T-helper 1 cell treated with Interleukin-12 subunit alpha and Interleukin-12 subunit beta and Interleukin-4 antibody, amounts not matched to agents 30 ng/mL and 1 ng/mL, for 36 hours (primary cell): ENCODE measurements around the gene EDA2R. TPM values are rescaled to one million over a fixed set of nuclear protein-coding genes. Genes with fewer than 3 reads are reported as not detected.

Source experiments
- intact Hi-C: fragments of 100-400 bp; cut with micrococcal nuclease; formaldehyde crosslinking; loops from one replicate; pipeline ENCODE4 v1.15.1; 2024
- total RNA-seq: library from RNA; stranded (reverse); gene quantifications from 2 replicates; pipeline ENCODE4 v1.2.3, GENCODE V29; 2022

EDA2R gene, protein sequence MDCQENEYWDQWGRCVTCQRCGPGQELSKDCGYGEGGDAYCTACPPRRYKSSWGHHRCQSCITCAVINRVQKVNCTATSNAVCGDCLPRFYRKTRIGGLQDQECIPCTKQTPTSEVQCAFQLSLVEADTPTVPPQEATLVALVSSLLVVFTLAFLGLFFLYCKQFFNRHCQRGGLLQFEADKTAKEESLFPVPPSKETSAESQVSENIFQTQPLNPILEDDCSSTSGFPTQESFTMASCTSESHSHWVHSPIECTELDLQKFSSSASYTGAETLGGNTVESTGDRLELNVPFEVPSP
- total RNA-seq, result 5.8 and 6.6 TPM in 2 replicates

DNA sequence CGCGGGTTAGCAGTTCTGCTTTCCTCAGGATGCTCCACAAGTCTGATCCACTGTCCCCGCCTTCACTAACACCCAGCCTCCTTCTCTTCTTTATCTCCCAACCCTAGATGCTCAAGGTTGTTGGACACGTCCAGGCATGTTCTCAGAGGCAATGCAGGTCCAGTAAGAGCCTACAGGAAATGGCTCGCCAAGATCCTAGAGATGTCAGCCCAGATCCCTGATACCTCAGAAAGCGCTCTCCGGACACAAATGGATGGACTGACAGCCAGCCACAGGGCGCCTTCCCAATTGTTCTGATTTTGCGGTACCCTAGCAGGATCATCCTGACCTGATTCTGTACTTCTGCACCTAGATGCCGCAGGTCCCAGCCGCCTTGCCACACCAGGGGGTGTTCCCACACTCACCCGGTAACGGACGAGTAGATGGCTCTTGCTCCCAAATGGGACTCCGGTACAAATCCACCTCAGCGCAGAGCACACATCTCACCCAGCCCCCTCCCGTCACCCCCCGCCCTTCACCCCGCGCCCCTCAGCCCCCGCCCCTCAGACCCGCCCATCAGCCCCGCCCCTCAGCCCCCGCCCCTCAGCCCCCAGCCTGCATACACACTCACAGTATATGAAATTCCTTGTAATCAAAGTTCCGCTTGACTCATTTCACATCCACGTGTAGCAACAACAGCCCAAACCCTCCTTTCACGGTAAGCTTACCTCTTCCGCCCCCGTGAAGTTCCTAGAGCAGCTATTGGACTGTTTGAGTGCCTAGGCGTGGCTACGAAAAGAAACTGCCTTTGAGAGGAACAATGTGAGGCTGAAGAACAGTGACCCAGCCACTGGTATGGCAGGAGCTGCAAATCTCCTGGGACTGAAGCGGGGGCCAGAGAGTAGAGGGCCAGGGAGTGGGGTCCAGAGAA is at the start of gene EDA2R:
Gene EDA2R (minus strand): TSS at position 488 of the 910 bp plus-strand sequence. CDS start 23,058 bp downstream, outside the sequence.
- intact Hi-C loops, result no loop called here

DNA sequence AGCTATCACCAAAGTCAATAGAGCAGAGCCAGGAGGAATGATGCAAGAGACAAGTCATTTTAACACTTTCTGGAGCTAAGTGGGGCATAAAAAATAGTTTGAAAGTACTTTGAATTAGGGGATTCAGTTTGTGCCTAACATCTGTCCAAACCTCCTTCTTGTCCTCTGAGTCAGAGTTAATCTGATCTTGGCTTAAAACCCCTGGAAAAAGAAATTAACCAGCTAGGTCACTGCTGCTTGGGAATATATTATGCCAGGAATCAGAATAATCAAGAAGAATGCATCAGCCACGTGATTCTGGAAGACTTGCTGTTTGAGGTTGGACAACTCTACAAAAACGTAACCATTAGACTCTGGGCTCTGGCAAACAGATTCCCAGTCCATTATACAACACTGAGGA is 45.3 kb upstream of the EDA2R start:
- intact Hi-C loops, result no loop called here

DNA sequence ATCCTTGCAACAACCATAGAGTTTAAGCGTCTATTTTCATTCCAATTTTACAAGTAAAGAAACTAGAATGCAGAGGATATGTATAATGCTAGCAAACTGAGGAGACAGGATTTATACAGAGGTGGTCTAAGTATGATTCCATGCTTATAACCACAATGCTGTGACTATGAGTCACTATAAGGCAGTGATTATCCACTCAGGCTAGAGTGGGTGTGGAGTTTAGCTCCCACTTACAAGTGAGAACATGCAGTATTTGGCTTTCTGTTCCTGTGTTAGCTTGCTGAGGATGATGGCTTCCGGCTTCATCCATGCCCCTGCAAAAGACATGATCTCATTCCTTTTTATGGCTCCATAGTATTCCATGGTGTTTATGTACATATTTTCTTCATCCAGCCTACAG is 41.6 kb upstream of the EDA2R start:
- intact Hi-C loops, result no loop called here

DNA sequence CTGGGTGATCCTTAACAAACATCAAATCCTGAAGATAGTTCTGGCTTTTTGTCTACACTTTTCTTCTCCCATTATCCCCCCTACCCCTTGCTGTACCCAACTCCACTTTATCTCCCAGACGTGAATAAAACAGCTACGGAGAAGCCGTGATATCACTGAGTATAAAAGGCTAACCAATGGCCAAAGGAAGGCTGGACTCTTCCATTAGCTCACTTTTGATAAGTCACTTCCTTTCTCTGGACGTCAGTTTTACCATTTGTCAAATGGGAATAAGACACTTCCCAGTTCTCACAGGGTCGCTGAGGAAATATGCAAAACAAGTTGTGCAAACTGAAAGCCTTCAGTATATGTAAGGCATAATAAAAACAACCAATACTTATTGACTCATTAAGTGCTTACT is 38.6 kb upstream of the EDA2R start:
- intact Hi-C loops, result no loop called here

DNA sequence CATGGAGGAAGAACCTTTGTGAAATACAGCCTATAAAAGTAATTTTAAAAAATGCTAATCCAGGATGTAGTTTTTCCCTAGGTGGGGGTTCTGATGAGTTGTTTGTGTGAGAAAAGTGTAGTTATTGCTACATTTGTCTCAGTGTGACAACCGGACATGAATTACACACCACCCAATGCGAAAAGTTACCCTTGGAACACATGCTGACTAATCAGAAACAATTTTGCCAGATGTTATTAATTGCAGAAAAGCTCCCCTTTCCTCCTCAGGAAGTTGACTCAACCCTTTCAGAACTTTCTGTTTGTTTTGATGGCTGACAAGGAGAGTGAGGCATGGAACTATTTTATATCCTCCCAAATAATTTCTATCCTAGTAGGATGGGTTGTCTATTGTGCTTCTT is 38.1 kb upstream of the EDA2R start:
- intact Hi-C loops, result no loop called here

DNA sequence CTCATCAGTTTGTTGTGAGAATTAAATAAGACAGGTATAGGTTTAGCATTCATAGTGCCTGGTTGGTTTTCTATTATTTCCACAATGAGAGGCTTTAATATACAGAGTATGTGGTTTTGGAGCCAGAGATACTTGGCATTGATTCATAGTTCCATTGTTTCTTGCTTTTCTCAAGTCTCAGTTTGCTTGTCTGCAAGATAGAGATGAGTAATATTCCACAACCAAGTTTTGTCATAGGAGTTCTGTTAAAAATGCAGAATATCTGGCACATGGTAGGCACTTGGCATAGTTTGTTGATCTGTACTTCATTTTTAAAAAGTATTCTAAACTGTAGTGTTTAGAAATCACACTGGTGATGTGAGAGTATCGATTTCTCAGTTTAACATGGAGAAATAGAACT is 37.5 kb upstream of the EDA2R start:
- intact Hi-C loops, result no loop called here

DNA sequence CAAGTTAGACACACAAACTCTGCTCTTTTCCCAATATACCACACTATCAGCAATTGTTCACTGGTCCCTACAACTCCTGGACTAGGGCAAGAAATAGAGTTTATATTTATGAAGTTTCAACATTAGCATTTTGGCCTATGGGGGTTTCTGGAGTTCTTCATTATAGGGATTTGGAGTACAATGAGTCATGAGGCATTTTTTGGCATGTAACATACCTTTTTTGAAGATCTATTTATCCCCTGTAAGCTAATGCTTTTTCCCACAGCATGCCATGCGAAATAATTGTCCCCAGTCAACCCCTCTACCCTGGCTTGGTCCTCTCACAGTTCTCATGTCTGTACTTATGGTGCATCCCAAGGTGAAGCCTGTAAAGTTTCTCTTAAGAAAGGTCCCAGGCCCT is 36.7 kb upstream of the EDA2R start:
- intact Hi-C loops, result no loop called here

DNA sequence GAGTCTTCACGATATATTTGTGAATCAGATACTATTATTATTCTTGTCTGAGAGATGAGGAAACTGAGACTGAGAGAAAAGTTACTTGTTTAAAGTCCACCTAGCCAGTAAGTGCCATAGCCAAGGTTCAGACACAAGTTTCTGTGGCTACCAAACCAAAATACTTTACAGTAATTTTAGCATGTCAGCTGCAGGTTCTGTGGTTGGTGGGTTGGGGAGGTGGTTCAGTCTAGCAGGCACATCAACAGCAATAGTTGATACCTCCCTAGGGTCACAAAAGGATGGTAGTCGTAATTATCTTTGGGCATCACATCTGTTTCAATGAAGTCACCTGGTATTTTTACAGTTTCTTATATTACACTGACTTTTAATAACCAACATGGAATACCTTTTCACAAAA is 35.6 kb upstream of the EDA2R start:
- intact Hi-C loops, result no loop called here

DNA sequence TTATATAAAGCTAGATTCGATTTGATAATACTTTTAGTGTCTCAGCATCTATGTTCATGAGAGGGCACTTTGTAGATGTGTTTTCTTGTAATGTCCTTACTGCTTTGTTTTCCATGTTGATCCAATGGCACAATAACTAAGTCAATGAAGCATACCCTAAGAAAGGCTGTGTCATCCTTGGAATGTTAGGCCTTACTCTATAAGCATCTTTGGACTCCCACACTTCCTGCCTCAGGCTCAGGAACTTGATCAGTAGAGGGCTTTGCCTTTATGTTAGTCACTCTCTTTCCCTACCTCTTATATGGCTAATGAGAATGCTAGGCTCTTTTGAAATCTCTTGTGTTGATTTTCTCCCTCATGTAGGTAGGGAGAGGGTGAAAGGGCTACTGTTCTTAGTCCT is 33.2 kb upstream of the EDA2R start:
- intact Hi-C loops, result no loop called here

DNA sequence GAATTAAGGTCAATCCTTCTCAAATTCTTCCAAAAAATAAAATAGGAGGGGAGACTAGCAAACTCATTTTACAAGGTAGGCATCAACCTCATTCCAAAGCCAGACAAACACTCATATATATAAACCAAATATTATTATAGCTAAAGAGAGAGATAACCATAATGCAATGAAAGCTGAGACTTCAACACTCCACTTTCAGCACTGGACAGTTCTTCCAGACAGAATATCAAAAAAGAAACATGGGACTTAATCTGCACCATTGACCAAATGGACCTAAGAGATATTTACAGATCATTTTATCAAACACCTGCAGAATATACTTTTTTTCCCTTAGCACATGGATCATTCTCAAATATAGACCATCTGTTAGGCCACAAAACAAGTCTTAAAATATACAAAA is 15.5 kb upstream of the EDA2R start:
- intact Hi-C loops, result no loop called here

DNA sequence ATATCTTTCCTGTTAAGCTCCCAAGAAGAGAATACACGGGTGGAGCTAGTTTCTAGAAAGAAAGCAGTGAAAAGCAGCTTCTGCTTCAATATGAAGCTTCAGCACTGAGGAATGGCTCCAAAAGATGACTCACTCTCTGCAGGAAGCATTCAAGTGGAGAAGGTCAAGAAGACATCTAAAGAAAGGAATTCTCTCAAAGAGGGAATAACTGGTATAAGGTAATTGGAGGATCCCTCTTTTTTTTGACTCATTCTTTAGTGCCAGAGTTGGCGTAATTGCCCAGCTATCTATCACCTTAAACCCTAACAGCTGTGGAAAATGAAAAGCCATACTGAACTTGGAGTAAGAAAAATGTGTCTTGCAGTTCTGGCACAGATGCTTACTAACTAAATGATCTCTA is 3.5 kb downstream of the EDA2R start:
- intact Hi-C loops, result no loop called here

DNA sequence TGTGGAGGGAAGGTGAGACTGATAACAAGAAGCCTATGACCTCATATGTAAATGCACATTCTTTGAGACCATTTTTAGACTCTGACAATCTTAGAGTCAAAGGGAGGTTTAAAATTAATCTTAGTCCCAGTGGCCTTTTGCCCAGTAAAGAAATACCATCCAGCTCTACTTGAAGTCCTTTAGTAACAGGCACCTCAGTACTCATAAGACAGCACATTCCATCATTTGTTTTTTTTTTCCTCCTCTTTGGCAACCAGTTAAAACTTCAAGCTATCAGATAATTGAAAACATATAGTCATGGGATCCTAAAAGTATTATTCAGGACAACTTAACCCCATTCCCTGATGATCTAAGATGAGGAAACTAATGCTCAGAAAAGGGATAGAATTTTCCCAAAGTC is 4.6 kb downstream of the EDA2R start:
- intact Hi-C loops, result no loop called here

DNA sequence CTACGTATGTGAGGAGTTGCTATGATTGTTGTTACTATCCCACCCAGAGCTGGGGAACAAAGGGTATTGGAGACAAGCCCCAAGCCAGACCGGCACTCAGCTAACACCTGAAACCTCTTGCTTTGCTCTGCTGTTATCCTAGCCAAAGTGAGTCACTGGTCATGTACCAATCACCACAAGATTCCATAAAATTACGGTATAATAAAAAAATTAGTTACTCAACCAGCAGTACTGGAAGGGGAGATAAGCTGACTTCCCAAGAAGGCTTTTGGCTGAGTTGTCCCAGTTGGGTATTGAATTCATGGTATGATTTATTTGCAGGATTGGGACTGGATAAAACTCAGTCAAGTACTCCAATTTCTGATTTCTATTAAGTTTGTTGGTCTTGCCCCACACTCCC is 5.3 kb downstream of the EDA2R start:
- intact Hi-C loops, result no loop called here

DNA sequence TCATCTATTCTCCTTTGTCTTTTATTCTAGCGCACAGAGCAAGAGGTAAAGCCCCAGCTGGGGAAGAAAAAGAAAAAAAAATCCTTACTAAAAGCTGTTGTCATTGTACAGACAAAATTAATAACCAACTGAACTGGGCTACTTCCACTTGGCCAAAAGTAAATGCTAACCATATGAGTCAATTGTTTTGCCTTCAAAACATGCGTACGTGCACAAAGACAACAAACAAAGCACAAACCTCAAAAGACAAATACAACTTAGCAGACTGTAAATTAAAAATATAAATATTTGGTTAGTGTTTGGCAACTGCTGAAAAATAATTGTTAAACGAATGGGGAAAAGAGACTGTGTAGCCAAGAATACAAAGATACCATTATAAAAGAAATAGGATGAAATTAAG is 5.9 kb downstream of the EDA2R start:
- intact Hi-C loops, result no loop called here

DNA sequence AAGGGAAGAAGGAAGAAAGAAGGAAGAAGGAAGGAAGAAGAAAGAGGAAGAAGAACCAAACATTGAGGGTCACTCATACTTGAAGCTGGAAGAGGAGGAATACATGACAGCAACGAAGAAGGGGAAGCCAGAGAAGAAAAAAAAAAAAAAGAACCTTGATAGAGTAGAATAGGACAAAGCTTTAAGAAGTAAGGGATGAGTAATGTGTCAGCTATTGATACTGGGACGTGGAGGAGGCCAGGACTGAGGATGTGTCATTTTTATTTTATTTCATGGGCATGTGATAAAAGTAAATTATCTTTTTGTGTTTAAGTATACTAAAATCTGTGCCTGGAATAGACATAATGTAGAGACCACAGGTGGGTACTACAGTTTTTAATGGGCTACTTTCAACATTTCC is 6.4 kb downstream of the EDA2R start:
- intact Hi-C loops, result no loop called here

DNA sequence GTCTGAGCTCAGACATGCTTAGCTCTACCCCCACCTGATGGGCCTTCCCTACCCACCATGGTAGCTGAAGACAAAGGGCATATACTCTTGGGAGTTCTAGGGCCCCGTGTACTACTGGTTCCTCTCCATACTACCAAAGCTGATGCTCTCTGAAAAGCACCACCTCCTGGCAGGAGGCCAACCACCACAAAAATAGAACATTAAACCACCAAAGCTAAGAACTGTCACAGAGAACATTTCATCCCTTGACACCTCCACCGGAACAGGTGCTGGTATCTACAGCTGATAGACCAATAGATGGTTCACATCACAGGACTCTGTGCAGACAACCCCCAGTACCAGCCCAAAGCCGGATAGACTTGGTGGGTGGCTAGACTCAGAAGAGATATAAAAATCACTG is 13.4 kb downstream of the EDA2R start:
- intact Hi-C loops, result loop anchor here (5.0 kb wide), 1 partner anchor 913 kb away; no protein-coding TSS in a partner anchor

DNA sequence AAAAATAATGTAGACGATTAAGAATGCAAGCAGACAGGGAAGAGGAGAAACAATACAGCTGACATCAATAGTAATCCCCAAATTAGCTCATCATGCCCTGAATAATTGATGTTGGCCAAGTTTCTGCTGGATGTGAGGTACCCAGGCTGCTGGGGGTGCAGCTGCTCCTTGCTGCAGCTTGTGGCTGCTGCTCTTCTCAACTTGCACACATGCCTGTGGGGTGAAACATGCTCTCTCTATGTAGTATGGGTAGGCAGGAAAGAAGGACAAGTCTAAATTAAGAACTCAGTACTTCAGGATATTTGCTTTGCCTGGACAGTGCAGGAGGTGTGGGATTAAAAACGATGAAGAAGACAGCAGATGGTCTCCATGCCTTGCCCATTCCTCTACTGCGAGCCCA is 16.7 kb downstream of the EDA2R start:
- intact Hi-C loops, result no loop called here

DNA sequence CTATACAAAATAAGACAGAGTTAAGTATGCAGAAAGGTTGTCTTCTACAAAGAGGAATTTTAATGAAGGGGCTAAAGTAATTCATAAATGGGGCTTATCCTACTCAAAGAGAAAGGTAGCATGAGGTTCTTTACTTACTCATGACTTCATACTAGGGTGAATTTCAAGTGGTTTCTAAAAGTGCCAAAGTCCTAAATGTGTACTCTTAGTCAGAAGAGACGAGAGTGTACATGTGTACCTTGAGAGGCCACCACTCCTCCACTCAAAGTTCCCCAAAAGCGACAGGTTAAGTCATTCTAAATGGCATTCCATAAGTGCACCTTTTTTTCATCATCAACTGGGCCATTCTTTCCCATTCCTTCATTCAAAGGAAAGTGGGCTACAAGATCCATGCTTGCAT is 21.9 kb downstream of the EDA2R start:
- intact Hi-C loops, result no loop called here

DNA sequence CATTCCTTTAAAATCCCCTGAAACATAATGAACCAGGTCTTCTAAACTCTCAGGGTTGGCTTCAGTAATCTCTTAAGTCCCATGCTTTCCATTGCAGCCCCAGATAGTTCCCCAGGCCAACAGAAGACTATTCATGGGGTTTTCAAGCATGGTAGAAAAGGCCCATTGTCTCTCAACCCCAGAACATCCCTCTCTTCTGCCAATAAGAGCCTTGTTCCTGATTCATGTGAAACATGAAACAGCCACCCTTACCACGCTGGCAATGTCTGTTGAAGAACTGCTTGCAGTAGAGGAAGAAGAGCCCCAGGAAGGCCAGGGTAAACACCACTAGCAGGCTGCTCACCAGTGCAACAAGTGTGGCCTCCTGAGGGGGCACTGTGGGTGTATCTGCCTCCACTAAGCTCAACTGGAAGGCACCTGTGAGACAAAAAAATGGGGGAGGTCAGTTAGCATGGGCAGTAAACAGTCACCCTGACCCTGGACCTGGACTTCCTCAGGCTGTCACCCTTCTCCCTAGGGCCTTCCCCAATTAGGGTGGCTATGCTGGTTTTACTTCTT is 36.4 kb downstream of the EDA2R start:
- intact Hi-C loops, result no loop called here

DNA sequence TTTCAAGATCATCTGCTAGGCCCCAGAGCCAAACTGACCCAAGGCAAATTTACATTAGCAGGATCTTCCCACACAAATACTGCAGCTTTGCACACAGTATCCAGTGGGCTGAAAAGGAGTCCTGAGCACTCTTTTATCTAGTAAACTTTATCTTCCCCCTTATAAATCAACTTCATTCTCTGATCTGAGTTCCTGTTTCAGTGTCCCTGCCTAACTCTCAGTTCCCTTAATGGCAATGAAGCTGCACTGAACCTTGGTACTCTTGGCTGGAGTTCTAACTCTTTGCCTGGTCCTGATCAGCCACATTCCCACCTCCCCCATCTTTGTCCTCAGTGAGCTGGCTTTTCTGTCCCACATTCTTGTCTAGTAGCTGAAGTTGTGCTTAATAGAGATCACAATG is 37.4 kb downstream of the EDA2R start:
- intact Hi-C loops, result no loop called here

DNA sequence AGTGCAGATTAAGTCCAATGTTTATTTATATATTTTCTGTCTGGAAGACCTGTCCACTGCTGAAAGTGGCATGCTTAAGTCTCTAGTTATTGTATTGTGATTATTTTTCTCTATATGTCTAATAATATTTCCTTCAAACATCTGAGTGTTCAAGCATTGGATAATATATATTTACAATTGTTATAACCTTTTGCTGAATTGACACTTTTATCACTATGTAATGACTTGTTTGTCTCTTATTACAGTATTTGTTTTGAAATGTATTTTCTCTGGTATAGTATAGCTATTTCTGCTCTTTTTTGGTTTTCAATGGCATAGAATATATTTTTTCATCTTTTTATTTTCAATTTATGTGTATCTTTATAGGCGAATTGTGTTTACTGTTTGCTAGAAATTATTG is 59.7 kb downstream of the EDA2R start:
- intact Hi-C loops, result no loop called here

DNA sequence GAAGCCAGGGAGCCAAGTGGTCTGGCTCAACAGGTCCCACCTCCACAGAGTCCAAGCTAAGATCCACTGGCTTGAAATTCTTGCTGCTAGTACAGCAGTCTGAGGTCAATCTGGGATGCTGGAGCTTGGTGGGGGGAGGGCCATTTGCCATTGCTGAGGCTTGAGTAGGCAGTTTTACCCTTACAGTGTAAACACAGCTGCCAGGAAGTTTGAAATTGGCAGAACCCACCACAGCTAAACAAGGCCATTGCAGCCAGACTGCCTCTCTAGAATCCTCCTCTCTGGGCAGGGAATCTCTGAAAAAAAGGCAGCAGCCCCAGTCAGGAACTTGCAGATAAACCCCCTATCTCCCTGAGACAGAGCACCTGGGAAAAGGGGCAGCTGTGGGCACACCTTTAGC is 84.9 kb downstream of the EDA2R start:
- intact Hi-C loops, result no loop called here
